Stomach (tissue), 4 donors: ENCODE data around the gene ZNF227.

Experiments
- CTCF ChIP-seq, 7 experiments: fragments of 450-650 bp in 4 of 7; fragments of 200-600 bp in 3 of 7; sonication (generic) in 3 of 7; IDR thresholded peaks; one replicate each; pipeline ENCODE4 v1.5.1; 2016 to 2019; ENCODE audit warnings: antibody characterized with exemption in 7 of 7, control low read depth in 2 of 7, mild to moderate bottlenecking in 1 of 7
- POLR2A ChIP-seq, 4 donors: fragments of 450-650 bp; IDR thresholded peaks; one replicate each; pipeline ENCODE4 v1.6.1; 2016; ENCODE audit warnings: antibody characterized with exemption in 4 of 4, control low read depth in 2 of 4, mild to moderate bottlenecking in 1 of 4, moderate library complexity in 1 of 4

DNA sequence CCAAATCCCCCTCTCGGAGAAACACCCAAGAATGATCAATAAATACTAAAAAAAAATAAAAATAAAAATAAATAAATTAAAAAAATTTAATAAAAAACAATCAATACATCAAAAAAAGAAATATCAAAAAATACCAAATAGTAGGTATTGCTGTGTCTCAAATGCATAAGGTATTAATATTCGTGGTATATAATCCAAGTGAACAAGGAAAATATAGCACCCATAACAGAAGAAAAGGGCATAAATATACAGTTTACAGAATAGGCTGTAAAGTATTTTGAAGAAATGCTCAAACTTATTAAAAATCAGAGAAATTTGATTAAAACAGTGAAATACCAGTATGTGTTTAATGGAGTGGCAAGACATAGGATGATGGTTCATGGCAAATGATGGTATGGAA is 7.6 kb upstream of the ZNF227 start:
- TF ChIP-seq CTCF (IDR thresholded peaks at IDR 0.05) (no peak), POLR2A (IDR thresholded peaks at IDR 0.05) (no peak)
